BLaER1 (cell line): ENCODE data around the gene SLC15A4.

Experiments used
- H3K27ac ChIP-seq: shearing (Covaris generic); formaldehyde crosslinking; 2 replicates; pipeline ENCODE4 v1.8.1; 2022
- H3K27me3 ChIP-seq: shearing (Covaris generic); formaldehyde crosslinking; 2 replicates; pipeline ENCODE4 v1.8.1; 2022
- H3K36me3 ChIP-seq: shearing (Covaris generic); formaldehyde crosslinking; 2 replicates; pipeline ENCODE4 v1.8.1; 2022
- H3K4me1 ChIP-seq: shearing (Covaris generic); formaldehyde crosslinking; 2 replicates; pipeline ENCODE4 v1.8.1; 2022
- H3K4me2 ChIP-seq: shearing (Covaris generic); formaldehyde crosslinking; 2 replicates; pipeline ENCODE4 v1.8.1; 2022
- H3K4me3 ChIP-seq: shearing (Covaris generic); formaldehyde crosslinking; 2 replicates; pipeline ENCODE4 v1.8.1; 2022
- H3K9ac ChIP-seq: shearing (Covaris generic); formaldehyde crosslinking; 2 replicates; pipeline ENCODE4 v1.8.1; 2022
- H3K9me3 ChIP-seq: shearing (Covaris generic); formaldehyde crosslinking; 2 replicates; pipeline ENCODE4 v1.8.1; 2022
- H4K20me1 ChIP-seq: shearing (Covaris generic); formaldehyde crosslinking; 2 replicates; pipeline ENCODE4 v1.8.1; 2022
- Cebpa-rat ChIP-seq: shearing (Covaris generic); IDR thresholded peaks from 2 replicates; pipeline ENCODE4 v1.8.1; 2022

The SLC15A4 gene

DNA sequence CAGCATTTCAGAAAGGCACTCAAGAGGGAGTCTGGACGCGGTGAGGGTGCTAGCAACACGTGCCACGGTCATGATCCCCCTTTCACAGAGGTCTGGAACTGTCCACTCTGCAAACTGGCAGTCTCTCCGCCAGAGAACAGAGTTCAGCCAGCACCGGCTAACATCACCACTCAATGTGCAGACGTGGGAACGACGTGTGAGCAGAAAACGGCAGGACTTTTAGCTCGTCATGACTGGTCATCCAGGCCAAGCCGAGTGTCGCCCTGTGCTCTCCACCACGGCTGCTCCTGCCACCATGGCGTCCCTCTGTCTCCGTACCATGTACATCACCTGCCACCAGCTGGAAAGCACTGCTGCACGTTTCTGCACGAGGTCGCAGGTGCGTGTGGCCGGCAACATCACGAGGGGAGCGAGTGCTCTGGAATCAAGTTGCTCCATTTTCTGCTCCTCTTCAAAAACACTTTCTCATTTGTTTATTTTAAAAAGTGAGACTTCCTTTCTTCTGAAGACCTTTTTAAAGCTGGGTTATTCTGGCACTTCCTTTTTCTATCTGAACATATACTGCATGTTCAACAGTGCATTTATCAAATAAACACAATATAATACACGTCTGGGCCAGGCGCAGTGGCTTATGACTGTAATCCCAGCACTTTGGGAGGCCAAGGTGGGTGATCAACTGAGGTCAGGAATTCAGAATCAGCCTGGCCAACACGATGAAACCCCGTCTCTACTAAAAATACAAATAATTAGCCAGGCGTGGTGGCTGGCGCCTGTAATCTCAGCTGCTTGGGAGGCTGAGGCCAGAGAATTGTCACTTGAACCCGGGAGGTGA is 28.0 kb downstream of the SLC15A4 start:
- H3K27ac ChIP-seq, result peak overlapping the region; percentile 69
- peaks cover 100% of the 10 kb centered on the region for H3K4me1 ChIP-seq
- peaks cover 71% of the 10 kb centered on the region for H3K36me3 ChIP-seq
- peak overlapping the region; percentile 30 for H3K4me3 ChIP-seq
- peaks cover 83% of the 10 kb centered on the region for H4K20me1 ChIP-seq
- H3K9me3 ChIP-seq, result no peaks in the 10 kb centered on the region
- no peak for TF ChIP-seq Cebpa-rat
- H3K27me3 ChIP-seq, result no peaks in the 10 kb centered on the region
- peak overlapping the region; percentile 95 for H3K4me2 ChIP-seq
- peak overlapping the region; percentile 46; the same call in 1 of the 2 replicates for H3K9ac ChIP-seq

DNA sequence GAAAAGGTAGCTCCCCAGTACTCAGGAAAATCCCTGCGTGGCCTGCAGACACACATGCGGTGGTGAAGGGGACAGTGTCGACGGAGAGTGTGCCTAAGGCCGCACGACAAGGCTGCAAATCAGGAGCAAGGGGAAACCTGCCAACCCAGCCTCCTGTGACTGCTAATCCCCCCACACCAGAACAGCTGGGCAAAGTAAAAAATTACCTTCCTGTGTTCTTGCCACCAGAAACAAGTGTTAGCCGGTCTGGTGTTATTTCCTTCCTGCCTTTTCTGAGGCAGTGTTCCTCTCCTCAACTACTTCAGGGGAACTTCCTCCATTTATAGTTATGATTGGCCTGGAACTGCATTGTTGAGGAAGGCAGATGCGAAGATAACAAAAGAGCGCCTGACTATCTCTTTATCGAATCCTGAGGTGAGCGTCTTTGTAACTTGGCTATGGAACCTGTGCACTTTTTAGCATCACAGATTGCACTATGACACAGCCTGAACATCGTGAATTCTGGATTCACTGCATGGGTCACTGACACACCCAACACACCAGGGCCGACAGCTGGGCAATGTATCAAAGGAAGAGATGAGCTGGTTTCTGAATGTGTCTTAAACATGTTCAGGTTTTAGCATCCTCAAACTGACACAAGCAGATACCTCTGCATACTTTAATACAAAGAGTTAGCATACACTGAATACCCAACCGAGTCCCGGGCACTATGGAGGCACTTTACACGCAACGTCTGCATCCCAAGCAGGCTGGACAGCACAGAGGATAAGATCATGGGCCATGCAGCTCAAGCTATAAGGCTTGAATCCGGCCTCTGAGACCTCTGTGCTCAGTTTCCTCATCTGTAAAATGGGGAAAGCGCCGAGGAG is 28.9 kb downstream of the SLC15A4 start:
- peaks cover 82% of the 10 kb centered on the region for H4K20me1 ChIP-seq
- no peak for TF ChIP-seq Cebpa-rat
- peaks cover 63% of the 10 kb centered on the region for H3K36me3 ChIP-seq
- H3K27ac ChIP-seq, result peak overlapping the region; percentile 69
- H3K4me2 ChIP-seq, result peak overlapping the region; percentile 95
- peak overlapping the region; percentile 46 for H3K9ac ChIP-seq
- H3K4me1 ChIP-seq, result peaks cover 100% of the 10 kb centered on the region
- no peaks in the 10 kb centered on the region for H3K9me3 ChIP-seq
- H3K4me3 ChIP-seq, result peak overlapping the region; percentile 30
- H3K27me3 ChIP-seq, result no peaks in the 10 kb centered on the region

DNA sequence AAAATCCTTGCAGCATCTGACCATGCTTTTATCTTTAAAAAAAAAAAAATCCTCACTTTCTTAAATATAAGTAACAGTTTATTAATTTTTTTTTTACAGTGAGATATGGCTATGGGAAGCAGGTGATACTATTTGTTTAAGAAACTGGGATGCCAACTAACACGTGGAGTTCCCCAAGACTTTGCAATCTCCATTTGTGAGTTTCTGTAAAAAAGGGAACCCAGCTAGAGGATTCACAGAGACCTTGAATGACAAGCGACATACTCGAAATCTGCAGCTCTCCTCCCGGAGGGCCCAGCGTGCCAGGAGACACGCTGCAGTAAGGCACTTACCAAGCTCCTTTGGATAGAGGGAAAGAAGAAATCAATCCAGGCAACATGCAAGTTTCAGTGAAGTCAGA is 30.1 kb downstream of the SLC15A4 start:
- Histone ChIP-seq H3K9ac (peak overlapping the region; percentile 46), H3K4me2 (peak overlapping the region; percentile 95), H4K20me1 (peaks cover 76% of the 10 kb centered on the region), H3K4me1 (peaks cover 100% of the 10 kb centered on the region), H3K27ac (peak overlapping the region; percentile 69), H3K4me3 (peak overlapping the region; percentile 30), H3K27me3 (no peaks in the 10 kb centered on the region), H3K9me3 (no peaks in the 10 kb centered on the region), H3K36me3 (peaks cover 51% of the 10 kb centered on the region)
- no peak for TF ChIP-seq Cebpa-rat

DNA sequence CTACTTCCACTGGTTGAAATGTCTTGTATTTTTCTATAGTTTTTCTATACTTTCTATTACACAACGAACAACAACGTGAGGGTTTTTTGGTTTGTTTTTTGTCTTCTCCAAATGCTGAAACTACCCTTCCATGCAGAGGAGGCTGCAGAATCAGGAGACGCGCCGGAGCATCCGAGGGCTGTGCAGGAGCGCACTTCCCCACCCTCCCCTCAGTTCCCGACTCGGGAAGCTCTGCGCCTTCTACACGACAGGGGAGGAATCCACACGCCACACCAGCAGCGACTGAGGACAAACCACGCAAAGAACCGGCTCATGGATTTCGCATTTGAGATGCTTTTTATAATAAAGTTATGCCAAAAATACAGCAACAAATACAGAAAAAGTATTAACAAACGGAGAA is 30.9 kb downstream of the SLC15A4 start:
- peaks cover 45% of the 10 kb centered on the region for H3K36me3 ChIP-seq
- peak overlapping the region; percentile 69 for H3K27ac ChIP-seq
- TF ChIP-seq Cebpa-rat, result no peak
- no peaks in the 10 kb centered on the region for H3K27me3 ChIP-seq
- no peaks in the 10 kb centered on the region for H3K9me3 ChIP-seq
- peak overlapping the region; percentile 95 for H3K4me2 ChIP-seq
- H4K20me1 ChIP-seq, result peaks cover 67% of the 10 kb centered on the region
- peaks cover 100% of the 10 kb centered on the region for H3K4me1 ChIP-seq
- peak overlapping the region; percentile 30; the same call in 1 of the 2 replicates for H3K4me3 ChIP-seq
- peak overlapping the region; percentile 42; the same call in 1 of the 2 replicates for H3K9ac ChIP-seq

DNA sequence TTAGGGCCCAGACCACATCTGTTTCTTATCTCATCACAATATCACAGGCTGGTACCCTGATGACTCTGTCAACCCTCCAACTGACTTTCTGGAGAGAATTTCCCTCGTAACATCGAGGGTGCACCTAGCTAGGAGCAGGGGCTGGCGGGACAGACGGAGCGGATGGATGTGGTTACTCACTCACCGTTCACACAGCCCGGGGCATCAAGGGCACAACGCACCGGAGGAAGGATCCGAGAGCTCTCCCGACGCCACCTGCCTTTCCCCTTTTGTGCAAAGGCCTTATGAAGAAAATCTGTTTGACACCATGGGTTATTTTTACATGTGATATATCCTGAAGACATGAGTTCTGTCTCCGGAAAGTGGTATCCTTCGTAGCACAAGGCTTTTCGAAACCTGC is 31.4 kb downstream of the SLC15A4 start:
- Histone ChIP-seq H3K4me1 (peaks cover 100% of the 10 kb centered on the region), H3K36me3 (peaks cover 42% of the 10 kb centered on the region), H3K27ac (peak overlapping the region; percentile 69)

DNA sequence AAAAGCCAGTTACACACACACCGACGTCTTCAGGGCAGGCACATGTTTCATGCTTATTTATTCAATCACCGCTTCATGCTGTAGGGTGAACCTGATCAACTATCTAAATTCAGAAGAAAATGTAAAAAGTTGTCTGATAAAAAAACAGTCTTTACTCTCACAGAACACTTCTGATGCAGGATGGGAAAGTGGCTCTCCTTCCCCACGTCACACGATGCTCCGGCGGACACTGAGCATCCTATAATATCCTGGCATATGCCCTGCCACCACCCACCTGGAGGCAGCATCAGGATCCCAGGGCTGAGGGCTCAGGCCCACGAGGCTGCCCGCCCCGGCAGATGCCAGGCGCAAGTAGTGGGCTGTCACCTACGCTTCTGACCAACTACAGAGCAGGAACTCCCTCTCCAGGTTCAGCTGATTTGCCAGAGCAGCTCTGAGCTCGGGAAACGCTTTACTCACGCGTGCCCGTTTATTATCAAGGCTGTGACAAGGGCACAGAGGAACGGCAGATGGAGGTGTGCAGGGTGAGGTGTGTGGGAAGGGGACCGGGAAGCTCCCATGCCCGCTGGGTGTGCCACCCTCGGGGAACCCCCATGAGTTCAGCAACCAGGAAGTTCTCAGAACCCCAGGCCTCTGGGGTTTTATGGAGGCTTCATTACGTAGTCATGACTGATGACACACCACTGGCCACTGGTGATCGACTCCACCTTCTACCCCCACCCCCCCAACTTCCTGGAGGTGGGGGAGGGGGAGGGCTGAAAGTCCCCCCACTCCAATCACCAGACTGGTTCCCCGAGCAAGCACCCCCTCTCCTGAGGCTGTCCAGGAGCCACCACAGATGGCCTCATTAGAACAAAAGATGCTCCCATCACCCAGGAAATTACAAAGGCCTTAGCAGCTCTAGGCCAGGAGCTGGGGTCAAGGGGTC is 32.1 kb downstream of the SLC15A4 start:
- Histone ChIP-seq H3K27ac (peak overlapping the region; percentile 69), H3K36me3 (peaks cover 42% of the 10 kb centered on the region), H3K27me3 (no peaks in the 10 kb centered on the region), H3K4me2 (peak overlapping the region; percentile 95), H4K20me1 (peaks cover 55% of the 10 kb centered on the region), H3K9ac (peak overlapping the region; percentile 42; the same call in 1 of the 2 replicates), H3K4me1 (peaks cover 100% of the 10 kb centered on the region), H3K4me3 (peak overlapping the region; percentile 30), H3K9me3 (no peaks in the 10 kb centered on the region)
- no peak for TF ChIP-seq Cebpa-rat

More for the DNA sequence above, 31.4 kb downstream of the SLC15A4 start:
- Histone ChIP-seq H4K20me1 (peaks cover 63% of the 10 kb centered on the region), H3K27me3 (no peaks in the 10 kb centered on the region), H3K9me3 (no peaks in the 10 kb centered on the region), H3K4me2 (peak overlapping the region; percentile 95), H3K4me3 (peak overlapping the region; percentile 30), H3K9ac (peak overlapping the region; percentile 42; the same call in 1 of the 2 replicates)
- no peak for TF ChIP-seq Cebpa-rat

DNA sequence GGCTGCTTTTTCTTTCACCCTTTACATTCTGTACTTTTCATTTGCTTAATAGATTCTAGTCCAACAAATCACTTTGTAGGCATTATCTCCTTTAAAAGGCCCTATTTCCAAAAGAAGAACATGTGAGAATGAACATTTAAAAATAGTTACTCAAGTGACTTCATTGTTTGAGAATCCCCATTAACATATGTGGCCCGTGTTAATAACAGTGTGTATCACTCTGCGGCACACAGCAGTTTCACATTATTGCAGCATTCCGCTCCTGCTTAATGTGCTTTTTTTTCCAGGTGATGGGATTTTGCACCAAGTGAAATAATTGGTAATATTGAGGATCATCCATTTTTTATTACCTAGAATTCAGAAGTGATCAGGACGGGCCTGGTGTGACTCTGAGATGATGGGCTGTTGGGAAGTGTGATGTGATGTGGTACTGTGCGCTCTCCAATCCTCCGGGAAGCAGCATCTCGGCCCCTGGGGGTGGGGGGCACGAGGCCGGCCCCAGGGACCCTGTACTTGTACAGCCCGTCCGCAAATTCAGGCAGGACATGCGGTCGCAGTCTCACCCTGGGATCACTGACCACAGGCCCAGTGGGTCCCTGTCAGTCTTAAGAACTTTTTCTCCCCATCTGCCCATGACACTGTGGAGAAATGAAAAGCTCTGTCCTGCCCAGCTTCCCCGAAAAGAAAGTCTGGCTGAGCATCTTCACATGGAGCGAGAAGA is 32.9 kb downstream of the SLC15A4 start:
- Histone ChIP-seq H3K27ac (0 out of 2 replicates have a peak overlapping the region, but pooled peaks have one; percentile 69), H4K20me1 (peaks cover 47% of the 10 kb centered on the region), H3K36me3 (peaks cover 42% of the 10 kb centered on the region), H3K4me3 (no peak overlapping the region), H3K4me1 (peaks cover 100% of the 10 kb centered on the region), H3K9me3 (no peaks in the 10 kb centered on the region), H3K27me3 (no peaks in the 10 kb centered on the region), H3K4me2 (peak overlapping the region; percentile 95), H3K9ac (no peak overlapping the region)
- no peak for TF ChIP-seq Cebpa-rat

DNA sequence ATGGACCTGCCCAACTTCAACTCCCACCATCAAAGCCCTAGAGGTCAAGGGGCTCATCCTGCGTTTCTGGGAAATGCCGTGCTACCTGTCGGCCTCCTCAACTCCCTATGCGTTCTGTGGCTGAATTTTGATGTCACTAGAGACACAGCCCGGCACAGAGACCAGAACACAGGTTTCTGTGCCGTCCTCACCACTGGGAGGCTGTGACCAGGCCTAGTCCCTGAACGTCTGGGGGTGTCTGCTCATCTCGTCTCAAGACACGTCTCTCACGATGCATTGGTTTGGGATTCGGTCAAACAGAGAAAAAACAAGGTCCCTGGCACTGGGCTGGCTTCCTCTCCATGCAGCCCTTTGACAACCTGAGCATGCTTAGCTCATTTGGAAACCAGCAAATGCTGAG is 33.5 kb downstream of the SLC15A4 start:
- H3K9ac ChIP-seq, result no peak overlapping the region
- H3K9me3 ChIP-seq, result no peaks in the 10 kb centered on the region
- no peak overlapping the region for H3K4me3 ChIP-seq
- H3K27me3 ChIP-seq, result no peaks in the 10 kb centered on the region
- H3K27ac ChIP-seq, result 0 out of 2 replicates have a peak overlapping the region, but pooled peaks have one; percentile 26
- TF ChIP-seq Cebpa-rat, result no peak
- H3K4me1 ChIP-seq, result peaks cover 100% of the 10 kb centered on the region
- peak overlapping the region; percentile 95 for H3K4me2 ChIP-seq
- peaks cover 41% of the 10 kb centered on the region for H4K20me1 ChIP-seq
- H3K36me3 ChIP-seq, result peaks cover 36% of the 10 kb centered on the region
